ENCODE measurements around the gene ALOXE3. TPM values are rescaled to one million over a fixed set of nuclear protein-coding genes. Genes with fewer than 3 reads are reported as not detected.

Gene ALOXE3
- total and polyA plus RNA-seq, 4 donors: 0.12 to 0.68 (median 0.28) TPM; not detected in 1

DNA sequence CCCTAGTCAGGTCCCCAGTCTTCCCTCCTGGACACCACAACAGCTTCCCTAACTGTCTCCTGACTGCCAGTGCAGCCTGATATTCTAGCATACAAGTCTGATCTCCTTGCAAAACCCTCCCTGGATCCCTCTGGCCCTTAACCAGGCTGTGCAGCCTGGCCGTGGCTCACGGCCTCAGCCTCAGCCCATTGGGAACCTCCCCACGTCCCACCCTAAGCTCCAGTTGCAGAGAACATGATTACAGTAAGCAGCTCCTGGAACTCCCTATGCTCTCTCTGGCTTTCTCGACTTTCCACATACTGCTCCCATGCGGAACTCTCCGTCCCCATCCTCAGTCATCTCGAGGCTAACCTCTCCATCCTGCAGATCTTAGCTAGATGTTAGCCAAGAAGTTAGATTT lies 43.8 kb downstream of the ALOXE3 start:
- no peak for DNase-seq
- no peak for ATAC-seq (ENCODE audit: insufficient read depth, low FRiP score)
- no peak overlapping the region for H3K4me3 ChIP-seq
- peaks cover 0 to 2% (median 0%) of the 10 kb centered on the region in 4 donors for H3K9me3 ChIP-seq (ENCODE audit: control insufficient read depth in 4 of 4, insufficient read depth in 3 of 4, low read length in 3 of 4)
- H3K27ac ChIP-seq (ENCODE audit: low read depth in 1 of 2, low read length in 1 of 2): no peak overlapping the region
- WGBS, 2 donors: 62 to 66% methylated on average over 7 of the region's 7 CpGs
- no peak overlapping the region for H3K9ac ChIP-seq (ENCODE audit: insufficient read depth in 1 of 2, low read length in 2 of 2)
- peaks cover 0 to 66% (median 51%) of the 10 kb centered on the region in 3 donors for H3K27me3 ChIP-seq (ENCODE audit: control insufficient read depth in 3 of 3, insufficient read depth in 3 of 3, low read length in 2 of 3)
- TF ChIP-seq, protein P1, sequence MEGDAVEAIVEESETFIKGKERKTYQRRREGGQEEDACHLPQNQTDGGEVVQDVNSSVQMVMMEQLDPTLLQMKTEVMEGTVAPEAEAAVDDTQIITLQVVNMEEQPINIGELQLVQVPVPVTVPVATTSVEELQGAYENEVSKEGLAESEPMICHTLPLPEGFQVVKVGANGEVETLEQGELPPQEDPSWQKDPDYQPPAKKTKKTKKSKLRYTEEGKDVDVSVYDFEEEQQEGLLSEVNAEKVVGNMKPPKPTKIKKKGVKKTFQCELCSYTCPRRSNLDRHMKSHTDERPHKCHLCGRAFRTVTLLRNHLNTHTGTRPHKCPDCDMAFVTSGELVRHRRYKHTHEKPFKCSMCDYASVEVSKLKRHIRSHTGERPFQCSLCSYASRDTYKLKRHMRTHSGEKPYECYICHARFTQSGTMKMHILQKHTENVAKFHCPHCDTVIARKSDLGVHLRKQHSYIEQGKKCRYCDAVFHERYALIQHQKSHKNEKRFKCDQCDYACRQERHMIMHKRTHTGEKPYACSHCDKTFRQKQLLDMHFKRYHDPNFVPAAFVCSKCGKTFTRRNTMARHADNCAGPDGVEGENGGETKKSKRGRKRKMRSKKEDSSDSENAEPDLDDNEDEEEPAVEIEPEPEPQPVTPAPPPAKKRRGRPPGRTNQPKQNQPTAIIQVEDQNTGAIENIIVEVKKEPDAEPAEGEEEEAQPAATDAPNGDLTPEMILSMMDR (IDR thresholded peaks at IDR 0.05; ENCODE audit: control extremely low read depth, extremely low read depth): no peak
- H3K36me3 ChIP-seq (ENCODE audit: control insufficient read depth in 4 of 4, insufficient read depth in 4 of 4, low read length in 4 of 4): no peaks in the 10 kb centered on the region
- H3K4me1 ChIP-seq (ENCODE audit: control insufficient read depth in 5 of 5, insufficient read depth in 5 of 5, low read length in 5 of 5): peaks cover 0 to 20% (median 0%) of the 10 kb centered on the region in 5 donors

DNA sequence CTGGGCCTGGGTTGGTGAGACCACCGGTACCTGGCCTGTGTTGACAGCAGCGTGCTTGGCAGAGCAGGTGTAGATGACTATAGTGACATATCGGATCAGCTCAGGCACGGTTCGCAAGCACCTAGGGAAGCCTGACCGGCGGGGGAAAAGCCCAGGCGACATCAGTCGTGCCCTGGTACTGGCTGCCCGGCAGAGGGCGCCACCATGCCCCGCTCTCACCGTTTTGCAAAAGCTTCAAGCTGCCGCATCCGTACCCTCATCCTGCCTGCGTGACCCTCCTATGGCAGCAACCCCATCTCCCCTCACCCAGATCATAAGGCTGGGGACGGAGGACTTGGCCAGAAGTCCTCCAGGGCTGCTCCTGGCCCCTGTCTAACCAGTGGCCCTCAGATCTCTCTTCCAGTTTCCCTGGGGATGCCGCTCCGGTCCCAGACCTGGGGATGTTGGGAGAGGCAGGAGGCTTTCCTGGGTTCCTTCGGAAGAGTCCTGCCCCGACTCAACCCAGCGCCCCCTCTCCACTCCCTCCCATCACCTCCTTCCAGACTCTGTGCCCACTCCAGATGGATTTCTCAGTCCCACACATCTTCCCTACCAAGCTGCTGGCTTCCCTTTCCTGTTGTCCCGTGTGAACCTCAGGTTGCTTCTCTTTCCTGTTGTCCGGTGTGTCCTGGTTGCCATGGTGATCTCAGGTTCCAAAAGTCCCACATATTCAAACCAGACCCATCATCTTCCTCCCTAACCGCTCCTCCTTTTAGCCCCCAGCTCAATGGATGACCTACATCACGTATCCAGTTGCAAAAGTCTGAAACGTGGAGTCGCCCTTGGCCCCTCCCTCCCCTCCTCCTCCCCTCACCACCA lies 44.5 kb downstream of the ALOXE3 start:
- no peaks in the 10 kb centered on the region for H3K9me3 ChIP-seq (ENCODE audit: control insufficient read depth in 4 of 4, insufficient read depth in 3 of 4, low read length in 3 of 4)
- H3K36me3 ChIP-seq (ENCODE audit: control insufficient read depth in 4 of 4, insufficient read depth in 4 of 4, low read length in 4 of 4): no peaks in the 10 kb centered on the region
- DNase-seq (peak; percentile 53 to 75 (median 62)), ATAC-seq (ENCODE audit: insufficient read depth, low FRiP score) (peak; percentile 64)
- H3K4me1 ChIP-seq (ENCODE audit: control insufficient read depth in 5 of 5, insufficient read depth in 5 of 5, low read length in 5 of 5): peaks cover 0 to 21% (median 0%) of the 10 kb centered on the region in 5 donors
- no peak overlapping the region for H3K9ac ChIP-seq (ENCODE audit: insufficient read depth in 1 of 2, low read length in 2 of 2)
- WGBS, 2 donors: 6 to 7% methylated on average over 28 of the region's 28 CpGs
- H3K4me3 ChIP-seq: no peak overlapping the region
- TF ChIP-seq, protein P1 (IDR thresholded peaks at IDR 0.05; ENCODE audit: control extremely low read depth, extremely low read depth): peak; percentile 74
- H3K27ac ChIP-seq (ENCODE audit: low read depth in 1 of 2, low read length in 1 of 2): no peak overlapping the region
- H3K27me3 ChIP-seq (ENCODE audit: control insufficient read depth in 3 of 3, insufficient read depth in 3 of 3, low read length in 2 of 3): peaks cover 0 to 59% (median 48%) of the 10 kb centered on the region in 3 donors

DNA sequence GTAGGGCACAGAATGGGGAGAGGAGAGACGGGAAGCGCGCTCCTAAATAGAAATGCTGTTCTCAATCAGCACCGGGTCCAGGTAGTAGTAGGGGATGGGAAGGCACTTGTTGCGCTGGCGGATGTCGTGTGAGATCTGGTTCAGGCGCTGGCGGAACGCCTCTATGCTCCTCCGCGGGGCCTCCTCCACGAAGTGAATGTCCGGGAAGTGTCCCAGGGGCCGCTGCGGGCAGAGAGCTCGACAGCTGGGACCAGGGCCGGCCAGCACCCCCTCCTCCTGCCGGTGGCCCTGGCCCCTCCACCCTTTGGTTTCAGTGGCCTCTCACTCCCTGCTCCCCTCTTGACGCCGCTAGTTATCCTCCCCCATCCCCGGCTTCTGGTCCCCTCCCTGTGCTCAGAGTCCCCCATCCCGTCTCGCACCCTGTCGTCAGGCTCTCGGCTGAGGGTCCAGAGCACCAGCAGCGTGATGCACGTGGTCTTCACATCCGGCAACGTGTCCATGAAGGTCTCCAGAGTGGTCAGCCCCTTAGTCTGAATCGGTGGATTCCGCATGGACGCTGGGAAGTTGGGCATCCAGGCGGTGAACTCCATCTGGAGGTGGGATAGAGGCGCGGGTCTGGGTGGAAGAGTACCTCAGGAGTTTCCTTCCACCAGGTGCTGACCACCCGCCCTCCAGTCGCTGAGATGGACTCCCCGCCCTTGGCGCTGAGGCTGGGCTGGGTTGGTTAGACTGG lies 45.4 kb downstream of the ALOXE3 start:
- H3K36me3 ChIP-seq (ENCODE audit: control insufficient read depth in 4 of 4, insufficient read depth in 4 of 4, low read length in 4 of 4): no peaks in the 10 kb centered on the region
- ATAC-seq (ENCODE audit: insufficient read depth, low FRiP score) (no peak), DNase-seq (no peak)
- H3K9me3 ChIP-seq (ENCODE audit: control insufficient read depth in 4 of 4, insufficient read depth in 3 of 4, low read length in 3 of 4): no peaks in the 10 kb centered on the region
- TF ChIP-seq, protein P1 (IDR thresholded peaks at IDR 0.05; ENCODE audit: control extremely low read depth, extremely low read depth): no peak
- no peak overlapping the region for H3K4me3 ChIP-seq
- no peak overlapping the region for H3K9ac ChIP-seq (ENCODE audit: insufficient read depth in 1 of 2, low read length in 2 of 2)
- WGBS, 2 donors: 5% methylated on average over 37 to 40 of the region's 40 CpGs
- H3K4me1 ChIP-seq (ENCODE audit: control insufficient read depth in 5 of 5, insufficient read depth in 5 of 5, low read length in 5 of 5): peaks cover 0 to 21% (median 0%) of the 10 kb centered on the region in 5 donors
- peaks cover 0 to 59% (median 45%) of the 10 kb centered on the region in 3 donors for H3K27me3 ChIP-seq (ENCODE audit: control insufficient read depth in 3 of 3, insufficient read depth in 3 of 3, low read length in 2 of 3)
- H3K27ac ChIP-seq (ENCODE audit: low read depth in 1 of 2, low read length in 1 of 2): no peak overlapping the region

Measured in lung (tissue), 12 donors.